H1 (cell line): ENCODE data around the gene ADAMTS17. TPM values are rescaled to one million over a fixed set of nuclear protein-coding genes. Genes with fewer than 3 reads are reported as not detected.

Experiments used
- CTCF ChIA-PET: fragments of 300-600 bp; sonication (Branson Sonifier 250); formaldehyde crosslinking; loops from one replicate; lab custom pipeline; 2021; ENCODE audit not compliant: partially characterized antibody; lab: Charles Lee
- POLR2A ChIA-PET: fragments of 300-600 bp; sonication (Branson Sonifier 250); formaldehyde crosslinking; loops from one replicate; lab custom pipeline; 2021; ENCODE audit warnings: inconsistent platforms; ENCODE audit not compliant: partially characterized antibody; lab: Charles Lee
- DNase-seq, 2 experiments: peaks; one replicate each; pipeline versions ENCODE4 v3.0.0 to v3.0.0-alpha.2; 2010 to 2022; ENCODE audit warnings: low spot score in 2 of 2, low read depth in 1 of 2, mixed read lengths in 1 of 2
- FAIRE-seq: peaks from 2 replicates; lab custom pipeline; 2011; peaks lifted over from hg19 to GRCh38; lab: Jason Lieb, UNC
- H2AFZ ChIP-seq: 2 replicates; pipeline ENCODE4 v1.8.1; 2012; ENCODE audit warnings: low read length, inconsistent platforms
- H2AK5ac ChIP-seq: 2 replicates; pipeline ENCODE4 v1.6.1; 2013; ENCODE audit warnings: low read depth, low read length
- H2BK120ac ChIP-seq: replicated peaks from 2 replicates; pipeline ENCODE3; 2013; ENCODE audit warnings: low read depth, low read length, inconsistent platforms
- H2BK12ac ChIP-seq: 2 replicates; pipeline ENCODE4 v1.6.1; 2013; ENCODE audit warnings: low read depth, low read length
- H2BK15ac ChIP-seq: 2 replicates; pipeline ENCODE4 v1.6.1; 2013; ENCODE audit warnings: low read length
- H2BK20ac ChIP-seq: 2 replicates; pipeline ENCODE4 v1.6.1; 2013; ENCODE audit warnings: low read length
- H2BK5ac ChIP-seq: 2 replicates; pipeline ENCODE4 v1.6.1; 2013; ENCODE audit warnings: low read depth, low read length
- H3K14ac ChIP-seq: 2 replicates; pipeline ENCODE4 v1.6.1; 2013; ENCODE audit warnings: inconsistent platforms; ENCODE audit not compliant: insufficient read length
- H3K18ac ChIP-seq: 2 replicates; pipeline ENCODE4 v1.6.1; 2013; ENCODE audit warnings: low read length; ENCODE audit errors: extremely low read depth
- H3K23ac ChIP-seq: 2 replicates; pipeline ENCODE4 v1.6.1; 2013; ENCODE audit warnings: inconsistent platforms; ENCODE audit not compliant: insufficient read length
- H3K23me2 ChIP-seq: 2 replicates; pipeline ENCODE4 v1.6.1; 2013; ENCODE audit warnings: low read depth, low read length
- H3K27ac ChIP-seq: 2 replicates; pipeline ENCODE4 v1.6.1; 2011; ENCODE audit warnings: low read depth, low read length, inconsistent platforms
- H3K27me3 ChIP-seq, 4 experiments: replicated peaks in 1 of 4; 1 replicate in 1 of 4; 2 replicates in 3 of 4; pipeline versions ENCODE4 v1.6.1 to v1.8.1; 2011 to 2013; ENCODE audit warnings: low read length in 3 of 4, mild to moderate bottlenecking in 3 of 4, inconsistent platforms in 2 of 4, mixed read lengths in 2 of 4, moderate library complexity in 1 of 4; ENCODE audit not compliant: control insufficient read depth in 3 of 4, insufficient read depth in 3 of 4; ENCODE audit errors: extremely low read depth in 1 of 4
- H3K36me3 ChIP-seq, 4 experiments: 2 replicates each; pipeline versions ENCODE4 v1.6.1 to v1.8.1; 2011 to 2013; ENCODE audit warnings: mild to moderate bottlenecking in 4 of 4, low read length in 3 of 4, moderate library complexity in 2 of 4, control low read depth in 1 of 4, inconsistent platforms in 1 of 4; ENCODE audit not compliant: insufficient read depth in 4 of 4, control insufficient read depth in 2 of 4
- H3K4ac ChIP-seq: replicated peaks from 2 replicates; pipeline ENCODE3; 2013; ENCODE audit warnings: low read length, low read depth, mixed read lengths, inconsistent platforms; ENCODE audit not compliant: insufficient read length
- H3K4me1 ChIP-seq, 4 experiments: replicated peaks in 1 of 4; 1 replicate in 1 of 4; 2 replicates in 3 of 4; pipeline versions ENCODE4 v1.6.1 to v1.8.1; 2011 to 2013; ENCODE audit warnings: low read length in 3 of 4, inconsistent platforms in 2 of 4, mixed read lengths in 1 of 4; ENCODE audit not compliant: insufficient read depth in 4 of 4, control insufficient read depth in 3 of 4
- H3K4me2 ChIP-seq, 2 experiments: 2 replicates each; pipeline versions ENCODE4 v1.6.1 to v1.8.1; 2011 to 2013; ENCODE audit warnings: low read depth in 2 of 2, low read length in 2 of 2, control low read depth in 1 of 2, inconsistent platforms in 1 of 2, mild to moderate bottlenecking in 1 of 2; ENCODE audit not compliant: insufficient read depth in 1 of 2
- H3K4me3 ChIP-seq, 4 experiments: fragments of 200-600, 300-600 bp in 1 of 4; sonication (generic), shearing (Covaris generic), sonication (Bioruptor Twin) in 1 of 4; 2 replicates each; pipeline versions ENCODE4 v1.5.1 to v1.8.1; 2011 to 2016; ENCODE audit warnings: low read length in 4 of 4, low read depth in 3 of 4, control low read depth in 2 of 4, inconsistent platforms in 2 of 4, mild to moderate bottlenecking in 2 of 4, mixed read lengths in 1 of 4, moderate library complexity in 1 of 4; ENCODE audit not compliant: insufficient read depth in 2 of 4; ENCODE audit errors: extremely low read depth in 1 of 4
- H3K56ac ChIP-seq: replicated peaks from 2 replicates; pipeline ENCODE3; 2013; ENCODE audit warnings: low read depth, mild to moderate bottlenecking, mixed read lengths, low read length, inconsistent platforms; ENCODE audit not compliant: insufficient read length
- H3K79me1 ChIP-seq: 2 replicates; pipeline ENCODE4 v1.6.1; 2013; ENCODE audit warnings: low read depth, low read length, control low read depth
- H3K79me2 ChIP-seq, 2 experiments: 2 replicates each; pipeline versions ENCODE4 v1.6.1 to v1.8.1; 2012 to 2013; ENCODE audit warnings: low read length in 2 of 2, mild to moderate bottlenecking in 2 of 2, inconsistent platforms in 1 of 2; ENCODE audit not compliant: insufficient read depth in 2 of 2, control insufficient read depth in 1 of 2
- H3K9ac ChIP-seq, 4 experiments: replicated peaks in 1 of 4; 1 replicate in 1 of 4; 2 replicates in 3 of 4; pipeline versions ENCODE4 v1.6.1 to v1.8.1; 2011 to 2013; ENCODE audit warnings: low read depth in 3 of 4, low read length in 3 of 4, control low read depth in 2 of 4, mild to moderate bottlenecking in 2 of 4, moderate library complexity in 2 of 4, inconsistent platforms in 1 of 4; ENCODE audit errors: extremely low read depth in 1 of 4
- H3K9me3 ChIP-seq, 2 experiments: 2 replicates each; pipeline versions ENCODE4 v1.6.1 to v1.8.1; 2012 to 2013; ENCODE audit warnings: mild to moderate bottlenecking in 2 of 2, moderate library complexity in 2 of 2, control low read depth in 1 of 2, inconsistent platforms in 1 of 2, low read depth in 1 of 2, low read length in 1 of 2, mixed read lengths in 1 of 2; ENCODE audit not compliant: insufficient read depth in 2 of 2
- H4K20me1 ChIP-seq, 2 experiments: replicated peaks in 1 of 2; 2 replicates each; pipeline versions ENCODE3 to v1.8.1; 2011 to 2013; ENCODE audit warnings: inconsistent platforms in 2 of 2, low read length in 2 of 2, mild to moderate bottlenecking in 1 of 2; ENCODE audit not compliant: insufficient read depth in 2 of 2, control insufficient read depth in 1 of 2
- H4K5ac ChIP-seq: 2 replicates; pipeline ENCODE4 v1.6.1; 2013; ENCODE audit warnings: low read length, low read depth, mixed read lengths, inconsistent platforms; ENCODE audit not compliant: insufficient read length
- H4K8ac ChIP-seq: 2 replicates; pipeline ENCODE4 v1.8.0; 2013; ENCODE audit warnings: mild to moderate bottlenecking, moderate library complexity, low read length, inconsistent platforms; ENCODE audit not compliant: insufficient read depth; ENCODE audit errors: extremely low read depth
- H4K91ac ChIP-seq: replicated peaks from 2 replicates; pipeline ENCODE3; 2013; ENCODE audit warnings: low read length, mixed read lengths, inconsistent platforms; ENCODE audit not compliant: insufficient read length
- BACH1 ChIP-seq: IDR thresholded peaks from 2 replicates; pipeline ENCODE4 v1.6.1; 2012; ENCODE audit warnings: low read length, improper control_type of control experiment
- CBX5 ChIP-seq: fragments of 300-800, 300-1000 bp; sonication (generic); IDR thresholded peaks from 2 replicates; pipeline ENCODE4 v1.7.1; 2016; ENCODE audit warnings: antibody characterized with exemption, low read length, low read depth
- CTBP2 ChIP-seq: IDR thresholded peaks from 2 replicates; pipeline ENCODE4 v1.7.0; 2011; ENCODE audit warnings: borderline replicate concordance, mild to moderate bottlenecking, moderate library complexity, mixed read lengths, low read length; ENCODE audit not compliant: insufficient read depth, insufficient read length
- JUN ChIP-seq: IDR thresholded peaks from 2 replicates; pipeline ENCODE4 v1.6.1; 2011; ENCODE audit warnings: low read depth, mild to moderate bottlenecking, improper control_type of control experiment, low read length
- JUND ChIP-seq: IDR thresholded peaks from 2 replicates; pipeline ENCODE4 v1.6.1; 2011; ENCODE audit warnings: mild to moderate bottlenecking, improper control_type of control experiment, low read length
- MAFK ChIP-seq: IDR thresholded peaks from 2 replicates; pipeline ENCODE4 v1.6.1; 2012; ENCODE audit warnings: low read depth, mild to moderate bottlenecking, improper control_type of control experiment, low read length
- NANOG ChIP-seq: IDR thresholded peaks from 2 replicates; pipeline ENCODE4 v1.6.1; 2011; ENCODE audit warnings: low read length, low read depth, mild to moderate bottlenecking, inconsistent platforms; ENCODE audit not compliant: insufficient read depth, poor library complexity, severe bottlenecking
- POLR2A ChIP-seq, 2 experiments: IDR thresholded peaks; 1 replicate in 1 of 2; 2 replicates in 1 of 2; pipeline ENCODE4 v1.6.1; 2011; ENCODE audit warnings: low read depth in 2 of 2, low read length in 2 of 2, mild to moderate bottlenecking in 2 of 2; ENCODE audit errors: control extremely low read depth in 1 of 2
- POLR2AphosphoS5 ChIP-seq: IDR thresholded peaks from 2 replicates; pipeline ENCODE4 v1.6.1; 2011; ENCODE audit warnings: low read depth, low read length
- POU5F1 ChIP-seq: IDR thresholded peaks from 2 replicates; pipeline ENCODE4 v1.6.1; 2011; ENCODE audit warnings: low read depth, mild to moderate bottlenecking, low read length, moderate library complexity
- SIN3A ChIP-seq, 2 experiments: IDR thresholded peaks in 1 of 2; conservative IDR thresholded peaks in 1 of 2; 2 replicates each; pipeline ENCODE4 v1.6.1; 2011 to 2012; ENCODE audit warnings: low read length in 2 of 2, improper control_type of control experiment in 1 of 2, low read depth in 1 of 2, mild to moderate bottlenecking in 1 of 2
- SP4 ChIP-seq: IDR thresholded peaks from 2 replicates; pipeline ENCODE4 v1.6.1; 2012; ENCODE audit warnings: low read length, inconsistent platforms
- TCF12 ChIP-seq: IDR thresholded peaks from 2 replicates; pipeline ENCODE4 v1.6.1; 2011; ENCODE audit warnings: low read depth, mild to moderate bottlenecking, low read length
- WGBS, 2 experiments: shearing (Covaris generic) in 1 of 2; methylation state at CpG; one replicate each; pipeline versions ENCODE4 v1.1.6 to v1.1.7; 2013 to 2015; ENCODE audit warnings: low lambda C conversion rate in 2 of 2, mixed read lengths in 2 of 2, inconsistent platforms in 1 of 2, low coverage in 1 of 2, missing lambda C conversion rate in 1 of 2; ENCODE audit not compliant: insufficient replicate concordance in 2 of 2, insufficient coverage in 1 of 2, insufficient read length in 1 of 2; ENCODE audit errors: extremely low coverage in 1 of 2, missing lambda C conversion rate in 1 of 2; 5-methylcytosine and 5-hydroxymethylcytosine counted together
- polyA plus RNA-seq, 7 experiments: library from polyadenylated mRNA; depleted of rRNA in 3 of 7; stranded (reverse) in 5 of 7; unstranded in 2 of 7; fragments of >200 nt in 5 of 7; fragments of 200-250 nt in 2 of 7; gene quantifications; 1 replicate in 5 of 7; 2 replicates in 1 of 7; 4 replicates in 1 of 7; pipeline versions ENCODE4 v1.2.1 to v1.2.3, GENCODE V29; 2011 to 2013; ENCODE audit warnings: missing spikeins in 2 of 7, mixed read lengths in 2 of 7
- total RNA-seq: library from RNA; stranded (reverse); fragmentation: NEBNext Ultra II Directional; extraction: Animal tissue kit (Norgen Biotek cat#: 25700); gene quantifications from 2 replicates; pipeline ENCODE4 v1.2.1, GENCODE V29; 2021
- TF ChIP-seq, protein P1 (sequence below): IDR thresholded peaks from 2 replicates; pipeline ENCODE4 v1.6.1; 2012; ENCODE audit warnings: inconsistent platforms

Gene ADAMTS17
- total and polyA plus RNA-seq, 2 of the 8 experiments (the other 6 are each of a cell fraction or from before 2014, with no cell fraction given), result 0.51 to 1.7 TPM

DNA sequence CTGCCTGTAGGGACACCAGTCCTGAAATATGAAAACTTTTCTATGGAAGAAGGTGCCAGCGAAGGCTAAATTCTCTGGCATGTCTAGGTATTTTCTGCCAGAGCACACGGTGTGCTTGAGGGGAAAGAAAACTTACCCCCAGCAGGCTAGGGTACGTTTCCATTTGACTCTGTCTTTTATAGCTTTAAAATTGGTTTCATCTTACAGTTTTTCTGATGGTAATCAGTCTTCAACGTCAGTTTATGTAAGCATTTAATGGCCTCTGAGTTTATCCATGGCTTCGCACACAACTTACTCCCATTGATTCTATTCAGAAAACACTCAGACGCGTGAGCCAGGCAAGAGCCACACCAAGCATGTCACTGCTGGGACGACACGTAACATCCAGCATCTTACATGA is 249.7 kb downstream of the ADAMTS17 start:
- Histone ChIP-seq H2AFZ (no peak overlapping the region), H3K23ac (no peak overlapping the region), H3K4ac (no peak overlapping the region), H4K91ac (no peak overlapping the region), H3K27ac (no peak overlapping the region)
- no peak for FAIRE-seq
- TF ChIP-seq CBX5 (no peak), POU5F1 (no peak), JUN (no peak), SP4 (no peak), MAFK (no peak), BACH1 (no peak), CTBP2 (no peak), SIN3A (conservative IDR thresholded peaks at IDR 0.05 in 1 of 2, IDR thresholded peaks at IDR 0.05 in 1 of 2; ENCODE audit: low read depth in 1 of 2, low read length in 2 of 2) (no peak), POLR2AphosphoS5 (no peak), JUND (no peak), TCF12 (no peak), POLR2A (IDR thresholded peaks at IDR 0.05; ENCODE audit: control extremely low read depth in 1 of 2, low read depth in 2 of 2, low read length in 2 of 2) (no peak), NANOG (no peak)
- TF ChIP-seq, protein P1, sequence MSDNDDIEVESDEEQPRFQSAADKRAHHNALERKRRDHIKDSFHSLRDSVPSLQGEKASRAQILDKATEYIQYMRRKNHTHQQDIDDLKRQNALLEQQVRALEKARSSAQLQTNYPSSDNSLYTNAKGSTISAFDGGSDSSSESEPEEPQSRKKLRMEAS, result no peak
- TF ChIP-seq, all 59 proteins: peak for 0
- no peaks in the 10 kb centered on the region for H3K23me2 ChIP-seq
- no peak overlapping the region for H3K14ac ChIP-seq
- no peak overlapping the region for H4K5ac ChIP-seq
- no peak overlapping the region for H3K4me2 ChIP-seq
- H3K4me1 ChIP-seq, result peaks cover 0 to 3% (median 0%) of the 10 kb centered on the region in 4 experiments; a peak in 1 of 7 replicates
- H2AK5ac ChIP-seq, result no peak overlapping the region
- no peaks in the 10 kb centered on the region for H3K36me3 ChIP-seq
- H3K9me3 ChIP-seq, result no peaks in the 10 kb centered on the region
- ChIA-PET POLR2A (no interaction called here), CTCF (no interaction called here)
- no peak overlapping the region for H2BK5ac ChIP-seq
- WGBS, 2 experiments, result 81% methylated on average over 9 of the region's 9 CpGs; no CpG with 5 or more reads in 1 of the 2 experiments
- no peak overlapping the region for H3K9ac ChIP-seq
- no peak overlapping the region for H2BK12ac ChIP-seq
- DNase-seq, result no peak
- no peak overlapping the region for H2BK120ac ChIP-seq
- H3K27me3 ChIP-seq, result no peaks in the 10 kb centered on the region
- H3K56ac ChIP-seq, result no peak overlapping the region
- no peak overlapping the region for H3K18ac ChIP-seq
- no peaks in the 10 kb centered on the region for H3K79me1 ChIP-seq
- H2BK20ac ChIP-seq, result no peak overlapping the region
- no peaks in the 10 kb centered on the region for H4K20me1 ChIP-seq
- H3K79me2 ChIP-seq, result no peaks in the 10 kb centered on the region
- H4K8ac ChIP-seq, result no peak overlapping the region
- no peak overlapping the region for H3K4me3 ChIP-seq
- no peak overlapping the region for H2BK15ac ChIP-seq
